Measurements from ENCODE around the gene AQP11. TPM values are rescaled to one million over a fixed set of nuclear protein-coding genes. Genes with fewer than 3 reads are reported as not detected.

Gene AQP11
- total RNA-seq, 1 donor = 2.9 TPM

DNA sequence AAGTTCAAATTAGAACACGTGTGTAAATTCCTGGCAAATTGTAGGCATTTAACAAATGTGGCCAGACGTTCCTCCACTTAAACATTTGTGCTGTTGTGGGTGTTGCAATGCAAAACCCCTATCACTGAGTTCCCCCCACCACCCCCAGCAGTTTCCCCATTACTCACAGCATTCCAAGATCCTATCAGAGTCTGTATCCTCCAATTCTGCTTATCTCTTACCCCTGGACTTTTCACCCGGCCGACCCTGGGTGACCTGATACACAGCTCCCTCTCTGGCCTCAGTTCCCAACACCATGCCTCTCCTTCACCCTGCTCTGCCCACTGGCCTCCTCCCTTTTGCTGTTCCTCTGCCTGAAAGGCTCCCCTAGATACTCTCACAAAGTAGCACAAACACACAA, 31.4 kb upstream of the AQP11 start:
- DNase-seq (ENCODE audit: insufficient read length, low spot score, missing footprints) = peak; percentile 45
- no peak overlapping the region for H3K4me2 ChIP-seq (ENCODE audit: insufficient read depth, low read length)
- H3K4me3 ChIP-seq (ENCODE audit: insufficient read depth, low read length) = no peak overlapping the region
- peaks cover 13% of the 10 kb centered on the region for H3K4me1 ChIP-seq (ENCODE audit: insufficient read depth, low read length)
- H3K9me3 ChIP-seq (ENCODE audit: low read depth, low read length) = no peaks in the 10 kb centered on the region
- H3K27me3 ChIP-seq (ENCODE audit: insufficient read depth, low read length) = no peaks in the 10 kb centered on the region
- TF ChIP-seq, protein P1, sequence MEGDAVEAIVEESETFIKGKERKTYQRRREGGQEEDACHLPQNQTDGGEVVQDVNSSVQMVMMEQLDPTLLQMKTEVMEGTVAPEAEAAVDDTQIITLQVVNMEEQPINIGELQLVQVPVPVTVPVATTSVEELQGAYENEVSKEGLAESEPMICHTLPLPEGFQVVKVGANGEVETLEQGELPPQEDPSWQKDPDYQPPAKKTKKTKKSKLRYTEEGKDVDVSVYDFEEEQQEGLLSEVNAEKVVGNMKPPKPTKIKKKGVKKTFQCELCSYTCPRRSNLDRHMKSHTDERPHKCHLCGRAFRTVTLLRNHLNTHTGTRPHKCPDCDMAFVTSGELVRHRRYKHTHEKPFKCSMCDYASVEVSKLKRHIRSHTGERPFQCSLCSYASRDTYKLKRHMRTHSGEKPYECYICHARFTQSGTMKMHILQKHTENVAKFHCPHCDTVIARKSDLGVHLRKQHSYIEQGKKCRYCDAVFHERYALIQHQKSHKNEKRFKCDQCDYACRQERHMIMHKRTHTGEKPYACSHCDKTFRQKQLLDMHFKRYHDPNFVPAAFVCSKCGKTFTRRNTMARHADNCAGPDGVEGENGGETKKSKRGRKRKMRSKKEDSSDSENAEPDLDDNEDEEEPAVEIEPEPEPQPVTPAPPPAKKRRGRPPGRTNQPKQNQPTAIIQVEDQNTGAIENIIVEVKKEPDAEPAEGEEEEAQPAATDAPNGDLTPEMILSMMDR (IDR thresholded peaks at IDR 0.05; ENCODE audit: extremely low read depth, low read depth, low read length) = no peak
- no peaks in the 10 kb centered on the region for H3K36me3 ChIP-seq (ENCODE audit: insufficient read depth, low read length)
- no peaks in the 10 kb centered on the region for H3K79me2 ChIP-seq (ENCODE audit: insufficient read depth, low read length)
- H3K27ac ChIP-seq (ENCODE audit: low read depth, low read length) = no peak overlapping the region
- no peaks in the 10 kb centered on the region for H4K20me1 ChIP-seq (ENCODE audit: insufficient read depth, low read length)
- H2AFZ ChIP-seq (ENCODE audit: low read length) = no peak overlapping the region

- peak; percentile 84 for DNase-seq (ENCODE audit: insufficient read length, low spot score, missing footprints)
- peaks cover 13% of the 10 kb centered on the region for H3K4me1 ChIP-seq (ENCODE audit: insufficient read depth, low read length)
- no peak overlapping the region for H2AFZ ChIP-seq (ENCODE audit: low read length)
- H3K27me3 ChIP-seq (ENCODE audit: insufficient read depth, low read length) = no peaks in the 10 kb centered on the region
- no peaks in the 10 kb centered on the region for H4K20me1 ChIP-seq (ENCODE audit: insufficient read depth, low read length)
- H3K4me2 ChIP-seq (ENCODE audit: insufficient read depth, low read length) = no peak overlapping the region
- H3K79me2 ChIP-seq (ENCODE audit: insufficient read depth, low read length) = no peaks in the 10 kb centered on the region
- H3K4me3 ChIP-seq (ENCODE audit: insufficient read depth, low read length) = no peak overlapping the region
- peak overlapping the region; percentile 41 for H3K27ac ChIP-seq (ENCODE audit: low read depth, low read length)
- TF ChIP-seq, protein P1 (IDR thresholded peaks at IDR 0.05; ENCODE audit: extremely low read depth, low read depth, low read length) = no peak
- no peaks in the 10 kb centered on the region for H3K36me3 ChIP-seq (ENCODE audit: insufficient read depth, low read length)
- H3K9me3 ChIP-seq (ENCODE audit: low read depth, low read length) = no peaks in the 10 kb centered on the region
These were observed 29.9 kb upstream of the AQP11 start for GRCh38 chr11:77559686-77560401.

DNA sequence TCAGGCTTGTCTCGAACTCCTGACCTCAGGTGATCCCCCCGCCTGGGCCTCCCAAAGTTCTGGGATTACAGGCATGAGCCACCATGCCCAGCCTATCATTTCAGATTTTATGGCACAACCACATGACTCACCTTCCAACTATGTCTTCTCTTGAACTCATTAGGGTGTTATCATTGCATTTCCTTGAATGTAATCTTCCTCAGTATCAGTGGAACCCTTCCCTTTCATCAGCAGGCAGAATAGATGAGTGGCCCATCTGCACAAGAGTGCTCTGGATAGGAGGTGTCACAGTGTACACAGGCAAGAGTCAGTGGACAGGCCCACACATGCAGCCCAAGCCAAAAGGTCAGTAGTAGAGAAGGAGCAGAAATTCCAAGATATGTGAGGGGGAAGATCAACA, 29.1 kb upstream of the AQP11 start:
- Histone ChIP-seq H3K27ac (ENCODE audit: low read depth, low read length) (peak overlapping the region; percentile 41), H3K4me2 (ENCODE audit: insufficient read depth, low read length) (no peak overlapping the region)

GRCh38 chr11:77561257-77561656, 28.5 kb upstream of the AQP11 start:
- no peaks in the 10 kb centered on the region for H3K27me3 ChIP-seq (ENCODE audit: insufficient read depth, low read length)

More for the DNA sequence above, 29.1 kb upstream of the AQP11 start:
- Histone ChIP-seq H3K27me3 (ENCODE audit: insufficient read depth, low read length) (no peaks in the 10 kb centered on the region), H4K20me1 (ENCODE audit: insufficient read depth, low read length) (no peaks in the 10 kb centered on the region), H3K4me1 (ENCODE audit: insufficient read depth, low read length) (peaks cover 13% of the 10 kb centered on the region), H3K9me3 (ENCODE audit: low read depth, low read length) (no peaks in the 10 kb centered on the region), H2AFZ (ENCODE audit: low read length) (no peak overlapping the region), H3K36me3 (ENCODE audit: insufficient read depth, low read length) (no peaks in the 10 kb centered on the region), H3K4me3 (ENCODE audit: insufficient read depth, low read length) (no peak overlapping the region), H3K79me2 (ENCODE audit: insufficient read depth, low read length) (no peaks in the 10 kb centered on the region)
- TF ChIP-seq, protein P1 (IDR thresholded peaks at IDR 0.05; ENCODE audit: extremely low read depth, low read depth, low read length) = no peak
- peak; percentile 39 for DNase-seq (ENCODE audit: insufficient read length, low spot score, missing footprints)

More at GRCh38 chr11:77561257-77561656, 28.5 kb upstream of the AQP11 start:
- Histone ChIP-seq H3K79me2 (ENCODE audit: insufficient read depth, low read length) (no peaks in the 10 kb centered on the region), H3K27ac (ENCODE audit: low read depth, low read length) (no peak overlapping the region), H3K4me1 (ENCODE audit: insufficient read depth, low read length) (peaks cover 13% of the 10 kb centered on the region), H3K36me3 (ENCODE audit: insufficient read depth, low read length) (no peaks in the 10 kb centered on the region), H2AFZ (ENCODE audit: low read length) (no peak overlapping the region), H3K9me3 (ENCODE audit: low read depth, low read length) (no peaks in the 10 kb centered on the region), H4K20me1 (ENCODE audit: insufficient read depth, low read length) (no peaks in the 10 kb centered on the region), H3K4me2 (ENCODE audit: insufficient read depth, low read length) (no peak overlapping the region), H3K4me3 (ENCODE audit: insufficient read depth, low read length) (no peak overlapping the region)
- no peak for DNase-seq (ENCODE audit: insufficient read length, low spot score, missing footprints)
- TF ChIP-seq, protein P1 (IDR thresholded peaks at IDR 0.05; ENCODE audit: extremely low read depth, low read depth, low read length) = no peak

Measured in osteoblast (primary cell).